Transverse colon (tissue), 4 donors: ENCODE measurements around the gene IFT122. TPM values are rescaled to one million over a fixed set of nuclear protein-coding genes. Genes with fewer than 3 reads are reported as not detected.
"Not testable (repeated sequence)": the region's sequence is repeated elsewhere in the genome, so short reads cannot be mapped to it uniquely, and the experiment has no call there.

Source experiments
- DNase-seq: peaks from one replicate; pipeline ENCODE4 v3.0.0-alpha.2; 2019
- H3K27ac ChIP-seq, 4 donors: fragments of 200-600 bp; sonication (generic); 2 replicates each; pipeline ENCODE4 v1.5.1; 2016 to 2018; ENCODE audit warnings: inconsistent platforms in 4 of 4
- H3K27me3 ChIP-seq: fragments of 200-600 bp; sonication (generic); 2 replicates; pipeline ENCODE4 v1.5.1; 2017; ENCODE audit warnings: inconsistent platforms
- H3K36me3 ChIP-seq, 4 donors: fragments of 200-600 bp; sonication (generic); 2 replicates each; pipeline ENCODE4 v1.5.1; 2017 to 2019; ENCODE audit warnings: inconsistent platforms in 4 of 4
- H3K4me1 ChIP-seq, 4 donors: fragments of 200-600 bp; sonication (generic); 2 replicates each; pipeline ENCODE4 v1.5.1; 2017 to 2020; ENCODE audit warnings: inconsistent platforms in 4 of 4
- H3K4me3 ChIP-seq, 4 donors: fragments of 200-600 bp; sonication (generic); 1 replicate in 1 of 4; 2 replicates in 3 of 4; pipeline versions ENCODE4 v1.5.1 to v1.6.1; 2017 to 2019; ENCODE audit warnings: inconsistent platforms in 4 of 4
- H3K9me3 ChIP-seq, 2 donors: fragments of 200-600 bp; sonication (generic); 2 replicates each; pipeline ENCODE4 v1.5.1; 2017 to 2019; ENCODE audit warnings: inconsistent platforms in 2 of 2
- CTCF ChIP-seq, 5 experiments: fragments of 200-600 bp in 3 of 5; fragments of 450-650 bp in 2 of 5; sonication (generic) in 3 of 5; IDR thresholded peaks; 1 replicate in 2 of 5; 2 replicates in 3 of 5; pipeline ENCODE4 v1.5.1; 2016 to 2017; ENCODE audit warnings: antibody characterized with exemption in 5 of 5, inconsistent platforms in 3 of 5, mild to moderate bottlenecking in 2 of 5, moderate library complexity in 1 of 5
- EP300 ChIP-seq: sonication (generic); formaldehyde crosslinking; IDR thresholded peaks from one replicate; pipeline ENCODE4 v1.6.1; 2017; ENCODE audit warnings: antibody characterized with exemption, low read depth
- POLR2A ChIP-seq: fragments of 450-650 bp; IDR thresholded peaks from one replicate; pipeline ENCODE4 v1.6.1; 2016; ENCODE audit warnings: antibody characterized with exemption, mild to moderate bottlenecking, moderate library complexity
- POLR2AphosphoS5 ChIP-seq, 3 donors: sonication (generic); formaldehyde crosslinking; IDR thresholded peaks; one replicate each; pipeline ENCODE4 v1.6.1; 2016; ENCODE audit warnings: antibody characterized with exemption in 3 of 3
- WGBS, 2 donors: methylation state at CpG; one replicate each; pipeline ENCODE4 v1.1.5; 2018; ENCODE audit warnings: low coverage in 1 of 2; 5-methylcytosine and 5-hydroxymethylcytosine counted together
- in situ Hi-C, 4 donors: fragments of 200-750 bp; cut with MboI; loops; one replicate each; pipeline versions ENCODE4 v1.15.0 to v1.15.1; 2017; ENCODE audit warnings: low sequenced_read_pairs in 3 of 4, low pct_ligation_motif_present in 1 of 4, low pct_unique_long_range_greater_than_20kb in 1 of 4
- intact Hi-C: fragments of 100-400 bp; cut with DNase I; formaldehyde crosslinking; loops from one replicate; pipeline ENCODE4 v1.15.1; 2023; ENCODE audit warnings: low total_unique reads
- total RNA-seq, 4 donors: library from RNA; depleted of rRNA; stranded (reverse); fragments of >200 nt; gene quantifications; one replicate each; pipeline ENCODE4 v1.1.0, GENCODE V29; 2016

IFT122 gene
- total RNA-seq, 4 donors from 2014 or later: 15.0 to 77.6 (median 16.7) TPM

GRCh38 chr3:129410971-129411370 is 29.1 kb upstream of the IFT122 start:
- 50 to 95% methylated on average over 1 to 17 of the region's 17 CpGs for WGBS, 2 donors
- H3K9me3 ChIP-seq: no peaks in the 10 kb centered on the region
- H3K4me1 ChIP-seq: peaks cover 0 to 7% (median 2%) of the 10 kb centered on the region in 4 donors
- no peaks in the 10 kb centered on the region for H3K36me3 ChIP-seq
- DNase-seq: no peak
- in situ Hi-C loops: no loop called here
- no peak overlapping the region for H3K27ac ChIP-seq
- no peak overlapping the region for H3K4me3 ChIP-seq
- no peaks in the 10 kb centered on the region for H3K27me3 ChIP-seq
- TF ChIP-seq POLR2A (no peak), CTCF (IDR thresholded peaks at IDR 0.05) (no peak), EP300 (no peak), POLR2AphosphoS5 (IDR thresholded peaks at IDR 0.05) (no peak)
- intact Hi-C loops: no loop called here

- Histone ChIP-seq H3K9me3 (no peaks in the 10 kb centered on the region), H3K4me1 (peaks cover 0 to 7% (median 2%) of the 10 kb centered on the region in 4 donors), H3K36me3 (no peaks in the 10 kb centered on the region), H3K27ac (no peak overlapping the region), H3K27me3 (no peaks in the 10 kb centered on the region), H3K4me3 (no peak overlapping the region)
- intact Hi-C loops (no loop called here), in situ Hi-C loops (no loop called here)
- WGBS, 2 donors: 72 to 78% methylated on average over 4 to 6 of the region's 6 CpGs
- no peak for TF ChIP-seq POLR2AphosphoS5 (IDR thresholded peaks at IDR 0.05)
- TF ChIP-seq EP300: no peak
- no peak for TF ChIP-seq CTCF (IDR thresholded peaks at IDR 0.05)
- no peak for TF ChIP-seq POLR2A
- no peak for DNase-seq
Observed at GRCh38 chr3:129412542-129413198, 27.4 kb upstream of the IFT122 start.

GRCh38 chr3:129413238-129413637 is 26.8 kb upstream of the IFT122 start:
- H3K27me3 ChIP-seq, DNase-seq, in situ Hi-C loops, H3K36me3 ChIP-seq, H3K4me3 ChIP-seq, H3K4me1 ChIP-seq, intact Hi-C loops, H3K27ac ChIP-seq, H3K9me3 ChIP-seq: not testable (repeated sequence)
- 38 to 83% methylated on average over 1 to 3 of the region's 3 CpGs for WGBS, 2 donors

- DNase-seq: no peak
Observed at GRCh38 chr3:129413687-129414506, 26.1 kb upstream of the IFT122 start.

More at GRCh38 chr3:129413687-129414506, 26.1 kb upstream of the IFT122 start:
- Histone ChIP-seq H3K36me3 (no peaks in the 10 kb centered on the region), H3K4me3 (no peak overlapping the region), H3K4me1 (peaks cover 0 to 7% (median 2%) of the 10 kb centered on the region in 4 donors), H3K9me3 (no peaks in the 10 kb centered on the region), H3K27me3 (no peaks in the 10 kb centered on the region), H3K27ac (no peak overlapping the region)
- in situ Hi-C loops: no loop called here
- 50 to 52% methylated on average over 2 to 4 of the region's 4 CpGs for WGBS, 2 donors
- TF ChIP-seq CTCF (IDR thresholded peaks at IDR 0.05) (no peak), POLR2A (no peak), EP300 (no peak), POLR2AphosphoS5 (IDR thresholded peaks at IDR 0.05) (no peak)
- intact Hi-C loops: no loop called here
